Left lobe of liver (tissue), 2 donors: Measurements from ENCODE around the gene KPRP. TPM values are rescaled to one million over a fixed set of nuclear protein-coding genes. Genes with fewer than 3 reads are reported as not detected.

Source experiments
- ATAC-seq: fragments of 200-7000 bp; cut with Tn5 transposase; one replicate; pipeline ENCODE4 v1.9.1; 2020; ENCODE audit warnings: mild to moderate bottlenecking, moderate library complexity
- DNase-seq: peaks from one replicate; pipeline ENCODE4 v3.0.0-alpha.2; 2020; ENCODE audit warnings: low spot score
- total RNA-seq: library from RNA; stranded (reverse); gene quantifications from one replicate; pipeline ENCODE4 v1.2.1, GENCODE V29; 2021
- donor health status: DM: no; HTN: no; CAD: no; lungs with moderate emphysema.
- donor health status: DM: no; HTN: yes; CAD: no.

KPRP gene
- total RNA-seq, 1 donor from 2014 or later, result not detected

- no peak for ATAC-seq
- DNase-seq, result no peak
Observed at GRCh38 chr1:152770411-152770810, 12.6 kb downstream of the KPRP start.

- ATAC-seq, result no peak
- DNase-seq, result no peak
Observed at GRCh38 chr1:152774875-152775274, 17.1 kb downstream of the KPRP start, which contains the start of gene LCE1F. TSS of gene LCE1F (plus strand) at chr1:152775140. CDS start at chr1:152776372, 1,232 bp downstream.

GRCh38 chr1:152776361-152776760 lies 18.5 kb downstream of the KPRP start:
- no peak for DNase-seq
- ATAC-seq, result no peak

GRCh38 chr1:152777510-152778137 lies 19.8 kb downstream of the KPRP start:
- DNase-seq, result no peak
- ATAC-seq, result peak; percentile 30

- no peak for ATAC-seq
Observed at GRCh38 chr1:152783095-152783494, 25.3 kb downstream of the KPRP start.

GRCh38 chr1:152786077-152786476 lies 28.3 kb downstream of the KPRP start, which contains the start of gene LCE1E:
TSS of gene LCE1E (plus strand) at chr1:152786257. CDS start at chr1:152787300, 1,043 bp downstream.
- ATAC-seq, result no peak
- DNase-seq, result no peak

More at GRCh38 chr1:152783095-152783494, 25.3 kb downstream of the KPRP start:
- no peak for DNase-seq

GRCh38 chr1:152795686-152796085 lies 37.9 kb downstream of the KPRP start:
- DNase-seq (no peak), ATAC-seq (no peak)

GRCh38 chr1:152796421-152796820 lies 38.6 kb downstream of the KPRP start, which contains the start of gene LCE1D:
TSS of gene LCE1D (plus strand) at chr1:152796721. CDS start at chr1:152797795, 1,074 bp downstream.
- DNase-seq, result no peak

GRCh38 chr1:152801333-152801732 lies 43.5 kb downstream of the KPRP start:
- no peak for ATAC-seq

More at GRCh38 chr1:152796421-152796820, 38.6 kb downstream of the KPRP start, which contains the start of gene LCE1D:
- ATAC-seq, result no peak

GRCh38 chr1:152806576-152806975 lies 48.8 kb downstream of the KPRP start, which contains the start of gene LCE1C:
TSS of gene LCE1C (minus strand) at chr1:152806651. CDS start at chr1:152805478, 1,173 bp downstream.
- DNase-seq (no peak), ATAC-seq (no peak)

More at GRCh38 chr1:152801333-152801732, 43.5 kb downstream of the KPRP start:
- DNase-seq, result no peak

GRCh38 chr1:152811050-152811449 lies 53.2 kb downstream of the KPRP start:
- ATAC-seq, result no peak
- no peak for DNase-seq

Other genes starting within 250 kb of the KPRP start
- gene LCE5A, start 247.2 kb upstream of the KPRP start, total RNA-seq, result not detected
- gene CRCT1, start 243.5 kb upstream of the KPRP start, total RNA-seq, result not detected
- gene LCE3E, start 191.2 kb upstream of the KPRP start, total RNA-seq, result not detected
- not detected for gene LCE3D, start 177.5 kb upstream of the KPRP start, total RNA-seq
- not detected for gene LCE3C, start 157.8 kb upstream of the KPRP start, total RNA-seq
- gene LCE3B, start 144.2 kb upstream of the KPRP start, total RNA-seq, result not detected
- not detected for gene LCE3A, start 134.9 kb upstream of the KPRP start, total RNA-seq
- gene LCE2D, start 94.6 kb upstream of the KPRP start, total RNA-seq, result not detected
- gene LCE2C, start 82.7 kb upstream of the KPRP start, total RNA-seq, result not detected
- gene LCE2B, start 71.9 kb upstream of the KPRP start, total RNA-seq, result not detected
- not detected for gene LCE2A, start 59.7 kb upstream of the KPRP start, total RNA-seq
- not detected for gene LCE4A, start 49.9 kb upstream of the KPRP start, total RNA-seq
- not detected for gene LCE1F, start 17.1 kb downstream of the KPRP start, total RNA-seq
- gene LCE1E, start 28.2 kb downstream of the KPRP start, total RNA-seq, result not detected
- not detected for gene LCE1D, start 38.7 kb downstream of the KPRP start, total RNA-seq
- not detected for gene LCE1C, start 48.6 kb downstream of the KPRP start, total RNA-seq
- not detected for gene LCE1B, start 53.9 kb downstream of the KPRP start, total RNA-seq
- not detected for gene LCE1A, start 69.4 kb downstream of the KPRP start, total RNA-seq
- not detected for gene LCE6A, start 84.8 kb downstream of the KPRP start, total RNA-seq
- not detected for gene LCE7A, start 102.0 kb downstream of the KPRP start, total RNA-seq
- gene SMCP, start 120.3 kb downstream of the KPRP start, total RNA-seq, result not detected
- gene IVL, start 150.5 kb downstream of the KPRP start, total RNA-seq, result not detected
- gene SPRR5, start 189.2 kb downstream of the KPRP start, total RNA-seq, result not detected
- not detected for gene SPRR4, start 212.6 kb downstream of the KPRP start, total RNA-seq
- not detected for gene SPRR1A, start 226.1 kb downstream of the KPRP start, total RNA-seq
- not detected for gene SPRR3, start 243.7 kb downstream of the KPRP start, total RNA-seq